CD8-positive, alpha-beta memory T cell (primary cell): ENCODE results near the gene IFIH1. TPM values are rescaled to one million over a fixed set of nuclear protein-coding genes. Genes with fewer than 3 reads are reported as not detected.

ENCODE experiments used
- CTCF ChIA-PET: fragments of 350-600 bp; sonication (Branson Sonifier 250); formaldehyde crosslinking; loops from one replicate; lab custom pipeline; 2021; ENCODE audit warnings: antibody characterized with exemption; lab: Charles Lee
- POLR2A ChIA-PET: fragments of 350-600 bp; sonication (Branson Sonifier 250); formaldehyde crosslinking; loops from one replicate; lab custom pipeline; 2021; ENCODE audit warnings: antibody characterized with exemption; lab: Charles Lee
- DNase-seq, 5 donors: peaks; one replicate each; pipeline versions ENCODE4 v3.0.0 to v3.0.0-alpha.2; 2020 to 2022; ENCODE audit warnings: mixed read lengths in 1 of 5
- H3K27ac ChIP-seq: one replicate; pipeline ENCODE4 v1.7.0; 2013; ENCODE audit warnings: low read depth, mild to moderate bottlenecking, low read length, moderate library complexity
- H3K27me3 ChIP-seq: 2 replicates; pipeline ENCODE4 v1.7.0; 2013; ENCODE audit warnings: low read length, mild to moderate bottlenecking; ENCODE audit not compliant: insufficient read depth, poor library complexity, severe bottlenecking
- H3K36me3 ChIP-seq: 2 replicates; pipeline ENCODE4 v1.7.0; 2013; ENCODE audit warnings: mild to moderate bottlenecking, low read length, moderate library complexity; ENCODE audit not compliant: insufficient read depth
- H3K4me1 ChIP-seq: 2 replicates; pipeline ENCODE4 v1.7.0; 2013; ENCODE audit warnings: mild to moderate bottlenecking, low read length, moderate library complexity; ENCODE audit not compliant: insufficient read depth
- H3K4me3 ChIP-seq: 2 replicates; pipeline ENCODE4 v1.7.0; 2013; ENCODE audit warnings: mild to moderate bottlenecking, low read length
- H3K9me3 ChIP-seq: 2 replicates; pipeline ENCODE4 v1.7.0; 2013; ENCODE audit warnings: mild to moderate bottlenecking, low read length
- H3K27ac Mint-ChIP-seq, 8 donors: one replicate each; pipeline ENCODE4 v1.8.0; 2020 to 2021; ENCODE audit warnings: mixed read lengths in 8 of 8, mild to moderate bottlenecking in 6 of 8, inconsistent platforms in 3 of 8, moderate library complexity in 3 of 8
- H3K27me3 Mint-ChIP-seq, 2 donors: one replicate each; pipeline ENCODE4 v1.8.0; 2020 to 2021; ENCODE audit warnings: mixed read lengths in 2 of 2, mild to moderate bottlenecking in 1 of 2, moderate library complexity in 1 of 2
- H3K36me3 Mint-ChIP-seq, 3 donors: one replicate each; pipeline ENCODE4 v1.8.0; 2020 to 2021; ENCODE audit warnings: mixed read lengths in 3 of 3, inconsistent platforms in 1 of 3, mild to moderate bottlenecking in 1 of 3
- H3K4me1 Mint-ChIP-seq, 3 donors: one replicate each; pipeline ENCODE4 v1.8.0; 2020 to 2021; ENCODE audit warnings: mixed read lengths in 3 of 3, inconsistent platforms in 1 of 3, mild to moderate bottlenecking in 1 of 3
- H3K4me3 Mint-ChIP-seq, 7 donors: one replicate each; pipeline ENCODE4 v1.8.0; 2020 to 2021; ENCODE audit warnings: mixed read lengths in 7 of 7, mild to moderate bottlenecking in 6 of 7, moderate library complexity in 4 of 7, inconsistent platforms in 2 of 7
- H3K9me3 Mint-ChIP-seq, 5 donors: one replicate each; pipeline ENCODE4 v1.8.0; 2020 to 2022; ENCODE audit warnings: mixed read lengths in 5 of 5, mild to moderate bottlenecking in 3 of 5, moderate library complexity in 2 of 5, inconsistent platforms in 1 of 5
- polyA plus RNA-seq: library from polyadenylated mRNA; unstranded; fragments of 300-500 nt; fragmentation: Illumina TruSeq; gene quantifications from one replicate; pipeline ENCODE4 v1.2.3, GENCODE V29; 2021
- total RNA-seq, 2 experiments: library from RNA; stranded (reverse); gene quantifications; one replicate each; pipeline ENCODE4 v1.2.3, GENCODE V29; 2021

Gene IFIH1
- total and polyA plus RNA-seq, 3 experiments from 2014 or later, result 16.8 to 19.7 (median 17.9) TPM

DNA sequence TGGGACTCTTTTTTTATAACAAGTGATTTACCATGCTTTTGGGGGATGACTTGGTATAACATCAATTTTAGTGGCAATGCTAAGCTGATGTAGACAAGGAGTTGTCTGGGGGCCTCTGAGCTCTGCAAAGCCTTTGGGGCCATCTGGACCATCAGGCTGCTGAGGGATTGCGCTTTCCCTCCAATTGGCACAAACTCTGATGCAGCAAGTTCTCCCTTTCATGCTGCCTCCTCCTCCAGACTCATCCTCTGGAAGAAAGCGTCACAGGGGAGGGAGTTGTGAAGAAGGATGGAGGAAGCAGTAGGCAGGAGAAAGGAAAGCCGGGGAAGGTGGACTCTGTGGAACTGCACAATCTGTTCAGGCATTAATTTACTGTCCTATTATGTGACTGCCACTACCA, 65.0 kb downstream of the IFIH1 start:
- no peaks in the 10 kb centered on the region for H3K9me3 Mint-ChIP-seq
- no peak overlapping the region for H3K27ac Mint-ChIP-seq
- CTCF ChIA-PET, result no interaction called here
- H3K4me3 Mint-ChIP-seq, result no peak overlapping the region
- Histone ChIP-seq H3K27ac (no peak overlapping the region), H3K27me3 (no peaks in the 10 kb centered on the region), H3K36me3 (no peaks in the 10 kb centered on the region), H3K4me3 (no peak overlapping the region), H3K4me1 (no peaks in the 10 kb centered on the region), H3K9me3 (no peaks in the 10 kb centered on the region)
- POLR2A ChIA-PET, result no interaction called here
- H3K36me3 Mint-ChIP-seq, result no peaks in the 10 kb centered on the region
- DNase-seq, result no peak
- no peaks in the 10 kb centered on the region for H3K4me1 Mint-ChIP-seq
- peaks cover 0 to 13% of the 10 kb centered on the region in 2 donors for H3K27me3 Mint-ChIP-seq

DNA sequence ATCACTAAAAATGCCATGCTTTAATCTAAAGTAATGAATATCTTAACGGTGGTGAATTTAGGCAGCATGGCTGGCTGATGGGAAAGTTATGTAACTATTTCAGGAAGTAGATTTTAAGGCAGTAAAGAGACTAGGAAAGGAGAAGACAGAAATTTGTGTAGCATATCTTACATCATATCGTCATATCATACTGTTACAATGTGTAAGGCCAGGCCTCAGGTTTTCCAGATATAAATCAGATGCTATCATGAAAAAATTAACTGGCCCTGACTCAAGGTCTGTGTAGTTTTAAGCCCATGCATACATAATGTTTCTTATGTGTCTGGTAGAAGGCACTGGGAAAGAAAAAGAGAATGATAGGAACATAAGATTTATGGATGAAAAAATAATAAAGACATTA, 66.3 kb downstream of the IFIH1 start:
- H3K36me3 Mint-ChIP-seq, result no peaks in the 10 kb centered on the region
- no peak for DNase-seq
- Histone ChIP-seq H3K36me3 (no peaks in the 10 kb centered on the region), H3K4me1 (no peaks in the 10 kb centered on the region), H3K27ac (no peak overlapping the region), H3K4me3 (no peak overlapping the region), H3K27me3 (no peaks in the 10 kb centered on the region), H3K9me3 (no peaks in the 10 kb centered on the region)
- H3K27me3 Mint-ChIP-seq, result peaks cover 3 to 18% of the 10 kb centered on the region in 2 donors
- H3K27ac Mint-ChIP-seq, result no peak overlapping the region
- CTCF ChIA-PET, result no interaction called here
- H3K4me1 Mint-ChIP-seq, result no peaks in the 10 kb centered on the region
- POLR2A ChIA-PET, result interaction anchor here (0.7 kb wide), 1 partner anchor 16 kb away, joined by 3 read pairs; no protein-coding TSS in a partner anchor
- H3K4me3 Mint-ChIP-seq, result no peak overlapping the region
- no peaks in the 10 kb centered on the region for H3K9me3 Mint-ChIP-seq

DNA sequence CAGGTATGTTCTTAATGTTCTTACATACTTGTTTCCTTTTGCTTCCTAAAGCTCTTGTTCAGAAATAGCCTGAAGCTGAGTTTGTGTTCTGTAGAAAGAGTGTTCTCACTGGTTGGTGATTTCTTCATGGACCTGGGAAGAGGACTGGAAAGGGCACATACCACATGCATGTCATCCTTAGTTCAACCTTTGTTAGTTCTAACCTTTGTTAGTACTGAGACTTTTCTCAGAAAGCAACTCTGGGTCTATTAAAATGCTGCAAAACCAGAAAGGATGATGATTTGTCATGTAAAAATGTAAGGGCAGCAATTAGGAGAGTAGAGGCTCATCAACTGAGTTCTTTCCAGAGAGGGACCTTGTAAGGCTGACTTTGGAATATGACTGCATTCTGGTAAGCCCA, 72.7 kb downstream of the IFIH1 start:
- Histone ChIP-seq H3K4me3 (no peak overlapping the region), H3K27ac (no peak overlapping the region), H3K27me3 (no peaks in the 10 kb centered on the region), H3K4me1 (no peaks in the 10 kb centered on the region), H3K36me3 (no peaks in the 10 kb centered on the region), H3K9me3 (no peaks in the 10 kb centered on the region)
- POLR2A ChIA-PET, result no interaction called here
- H3K9me3 Mint-ChIP-seq, result no peaks in the 10 kb centered on the region
- peaks cover 5 to 55% of the 10 kb centered on the region in 2 donors for H3K27me3 Mint-ChIP-seq
- H3K4me3 Mint-ChIP-seq, result no peak overlapping the region
- no peak for DNase-seq
- no peaks in the 10 kb centered on the region for H3K36me3 Mint-ChIP-seq
- H3K27ac Mint-ChIP-seq, result no peak overlapping the region
- no peaks in the 10 kb centered on the region for H3K4me1 Mint-ChIP-seq
- CTCF ChIA-PET, result no interaction called here

DNA sequence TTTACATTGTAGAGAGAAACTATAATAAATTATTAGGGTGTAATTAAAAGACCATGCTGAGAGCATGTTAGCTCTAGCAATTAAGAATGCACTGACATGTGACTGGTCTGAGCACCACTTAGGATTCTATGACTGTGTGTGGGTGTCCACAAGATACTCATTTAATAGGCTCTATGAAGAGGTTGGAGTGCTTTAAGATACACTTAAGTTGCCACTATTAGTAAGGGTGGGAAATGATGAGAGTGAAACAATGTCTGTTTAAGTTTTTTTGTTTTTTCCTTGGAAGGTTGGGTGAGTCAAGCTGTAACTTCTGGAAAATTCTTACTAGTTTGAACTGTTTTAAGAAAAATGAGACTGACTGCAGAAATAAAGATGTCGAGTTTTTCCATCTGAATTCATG, 73.4 kb downstream of the IFIH1 start:
- H3K27me3 ChIP-seq, result no peaks in the 10 kb centered on the region
- no peaks in the 10 kb centered on the region for H3K36me3 ChIP-seq
- no peaks in the 10 kb centered on the region for H3K36me3 Mint-ChIP-seq
- peaks cover 10 to 55% of the 10 kb centered on the region in 2 donors for H3K27me3 Mint-ChIP-seq
- no peak for DNase-seq
- ChIA-PET CTCF (no interaction called here), POLR2A (no interaction called here)
- H3K9me3 ChIP-seq, result no peaks in the 10 kb centered on the region
- H3K4me1 Mint-ChIP-seq, result no peaks in the 10 kb centered on the region
- no peaks in the 10 kb centered on the region for H3K9me3 Mint-ChIP-seq
- no peaks in the 10 kb centered on the region for H3K4me1 ChIP-seq
- no peak overlapping the region for H3K4me3 ChIP-seq
- no peak overlapping the region for H3K4me3 Mint-ChIP-seq
- H3K27ac ChIP-seq, result no peak overlapping the region
- H3K27ac Mint-ChIP-seq, result no peak overlapping the region

DNA sequence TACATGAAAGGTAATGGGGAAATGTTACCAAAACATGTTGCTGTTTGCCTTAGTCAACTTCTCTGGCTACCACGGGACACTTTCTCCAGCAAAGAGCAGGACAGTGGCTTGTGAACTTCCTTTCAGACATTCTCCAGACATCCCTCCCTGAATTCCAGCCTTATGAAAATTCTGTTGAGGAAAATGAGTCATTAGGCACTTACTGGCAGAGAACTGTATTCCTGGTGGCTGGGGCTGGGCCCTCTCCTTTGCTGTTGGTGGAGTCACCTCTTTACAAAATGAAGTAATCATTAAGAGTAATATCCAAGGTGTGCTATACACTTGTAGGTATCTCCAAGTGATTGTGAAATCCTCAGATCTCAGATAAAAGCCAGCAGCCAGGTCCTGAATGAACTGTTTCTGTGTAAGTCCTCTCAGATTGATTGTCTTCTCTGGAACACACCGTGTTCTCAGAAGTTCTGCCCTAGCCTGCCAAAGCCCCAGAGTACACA, 73.9 kb downstream of the IFIH1 start:
- Mint-ChIP-seq H3K27me3 (peaks cover 10 to 58% of the 10 kb centered on the region in 2 donors), H3K27ac (no peak overlapping the region), H3K36me3 (no peaks in the 10 kb centered on the region), H3K4me1 (no peaks in the 10 kb centered on the region), H3K4me3 (no peak overlapping the region), H3K9me3 (no peaks in the 10 kb centered on the region)
- H3K4me1 ChIP-seq, result no peaks in the 10 kb centered on the region
- H3K9me3 ChIP-seq, result no peaks in the 10 kb centered on the region
- CTCF ChIA-PET, result no interaction called here
- no peak for DNase-seq
- POLR2A ChIA-PET, result no interaction called here
- H3K27me3 ChIP-seq, result no peaks in the 10 kb centered on the region
- H3K4me3 ChIP-seq, result no peak overlapping the region
- no peak overlapping the region for H3K27ac ChIP-seq
- no peaks in the 10 kb centered on the region for H3K36me3 ChIP-seq

DNA sequence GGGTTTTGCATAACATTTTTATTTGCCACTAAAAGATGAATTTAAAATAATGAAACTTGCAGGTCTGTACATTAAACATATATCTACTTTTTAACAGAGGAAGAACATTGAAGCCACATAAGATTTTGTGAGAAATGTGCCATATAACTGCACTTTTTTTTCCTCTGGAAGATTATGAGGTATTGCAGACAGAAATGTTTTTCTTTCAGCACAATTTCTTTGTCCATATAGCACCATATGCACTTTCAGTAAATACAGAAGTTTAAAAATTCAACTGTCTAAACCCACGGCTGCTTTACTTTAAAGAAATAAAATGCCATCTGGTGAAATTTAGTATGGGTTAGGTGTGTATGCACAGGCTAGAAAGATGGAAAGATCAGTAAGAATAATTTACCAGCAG, 74.8 kb downstream of the IFIH1 start:
- H3K4me1 ChIP-seq, result no peaks in the 10 kb centered on the region
- H3K27me3 ChIP-seq, result no peaks in the 10 kb centered on the region
- Mint-ChIP-seq H3K27me3 (peaks cover 14 to 58% of the 10 kb centered on the region in 2 donors), H3K9me3 (no peaks in the 10 kb centered on the region), H3K4me1 (no peaks in the 10 kb centered on the region), H3K36me3 (no peaks in the 10 kb centered on the region), H3K27ac (no peak overlapping the region), H3K4me3 (no peak overlapping the region)
- ChIA-PET CTCF (no interaction called here), POLR2A (no interaction called here)
- H3K9me3 ChIP-seq, result no peaks in the 10 kb centered on the region
- no peak for DNase-seq
- H3K27ac ChIP-seq, result no peak overlapping the region
- no peak overlapping the region for H3K4me3 ChIP-seq
- no peaks in the 10 kb centered on the region for H3K36me3 ChIP-seq

DNA sequence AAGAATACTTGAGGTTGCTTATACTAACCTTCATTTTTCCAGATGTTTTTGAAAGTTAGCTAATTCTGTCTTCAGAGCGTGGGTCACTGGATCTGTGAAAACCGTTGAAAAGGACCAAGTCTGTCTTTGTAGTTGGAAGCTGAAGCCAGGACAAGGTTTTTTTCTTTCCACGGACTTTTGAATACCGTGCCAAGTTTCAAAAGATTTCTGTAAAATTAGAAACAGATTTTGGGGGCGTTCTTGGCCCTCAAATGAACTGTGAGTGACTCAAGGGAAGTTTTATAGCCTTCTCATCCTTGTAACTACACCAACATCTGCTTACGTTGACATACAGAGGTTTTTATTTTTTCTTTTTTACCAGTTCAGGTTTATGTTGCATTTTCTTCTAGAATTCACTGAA, 75.2 kb downstream of the IFIH1 start, which contains the start of gene FAP:
Gene FAP, minus strand, starts transcription at position 152 of the 400 bp plus-strand sequence. Its CDS starts 118 bp downstream, at position 34.
- Histone ChIP-seq H3K4me3 (no peak within 1 kb of the TSS), H3K36me3 (no peaks in the 10 kb centered on the region), H3K27ac (no peak within 1 kb of the TSS), H3K9me3 (no peaks in the 10 kb centered on the region), H3K27me3 (no peaks in the 10 kb centered on the region), H3K4me1 (no peaks in the 10 kb centered on the region)
- DNase-seq, result no peak
- POLR2A ChIA-PET, result no interaction called here
- no peaks in the 10 kb centered on the region for H3K9me3 Mint-ChIP-seq
- H3K4me3 Mint-ChIP-seq, result no peak within 1 kb of the TSS
- no peak within 1 kb of the TSS for H3K27ac Mint-ChIP-seq
- H3K27me3 Mint-ChIP-seq, result peaks cover 12 to 58% of the 10 kb centered on the region in 2 donors
- no peaks in the 10 kb centered on the region for H3K36me3 Mint-ChIP-seq
- H3K4me1 Mint-ChIP-seq, result no peaks in the 10 kb centered on the region
- CTCF ChIA-PET, result interaction anchor here (2.7 kb wide), 1 partner anchor 22 kb away, joined by 8 read pairs; no protein-coding TSS in a partner anchor

DNA sequence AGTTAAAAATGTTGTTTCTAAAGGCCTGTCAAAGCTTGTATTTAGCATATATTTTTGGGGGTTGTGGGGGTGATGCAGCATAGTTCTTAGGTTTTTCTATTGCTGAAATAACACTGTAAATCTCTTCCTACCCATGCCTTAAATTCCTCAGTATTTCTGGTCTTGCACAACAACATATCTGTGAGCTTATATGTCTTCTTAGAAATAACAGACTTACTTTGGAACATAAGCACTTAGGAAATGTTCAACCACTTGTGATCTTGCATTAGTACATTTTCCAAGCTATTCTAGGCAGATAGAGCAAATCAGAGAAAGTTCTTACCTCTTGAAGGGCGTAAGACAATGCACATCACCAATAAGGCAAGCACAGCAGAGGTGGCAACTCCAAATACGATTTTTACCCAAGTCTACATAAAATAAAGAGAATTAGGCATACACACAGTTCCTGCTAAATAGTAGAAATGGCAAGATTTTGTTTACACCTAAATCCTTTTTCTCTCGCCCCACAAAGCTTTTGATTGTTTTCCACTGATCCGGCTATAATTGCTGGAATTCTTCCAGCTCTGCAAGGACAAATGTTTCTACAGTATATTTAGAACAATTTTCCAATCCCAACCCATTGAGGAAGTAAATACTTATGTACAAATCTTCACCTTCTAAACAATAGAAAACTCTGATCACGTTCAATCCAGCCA, 75.8 kb downstream of the IFIH1 start:
- ChIA-PET POLR2A (no interaction called here), CTCF (interaction anchor here (2.7 kb wide), 1 partner anchor 22 kb away, joined by 8 read pairs; no protein-coding TSS in a partner anchor)
- Mint-ChIP-seq H3K4me1 (no peaks in the 10 kb centered on the region), H3K9me3 (no peaks in the 10 kb centered on the region), H3K27me3 (peaks cover 13 to 60% of the 10 kb centered on the region in 2 donors), H3K36me3 (no peaks in the 10 kb centered on the region), H3K4me3 (no peak overlapping the region), H3K27ac (no peak overlapping the region)
- Histone ChIP-seq H3K9me3 (no peaks in the 10 kb centered on the region), H3K4me3 (no peak overlapping the region), H3K36me3 (no peaks in the 10 kb centered on the region), H3K27me3 (no peaks in the 10 kb centered on the region), H3K4me1 (no peaks in the 10 kb centered on the region), H3K27ac (no peak overlapping the region)
- no peak for DNase-seq
